Mesendoderm (in vitro differentiated cells): ENCODE results near the gene PDE4D.
"Not testable (repeated sequence)": the region's sequence is repeated elsewhere in the genome, so short reads cannot be mapped to it uniquely, and the experiment has no call there.

Experiments used
- DNase-seq: peaks from one replicate; pipeline ENCODE4 v3.0.0; 2013
- H2AK5ac ChIP-seq: 2 replicates; pipeline ENCODE4 v1.6.1; 2013; ENCODE audit warnings: low read length, inconsistent platforms
- H2BK120ac ChIP-seq: 2 replicates; pipeline ENCODE4 v1.6.1; 2013; ENCODE audit warnings: low read depth, mild to moderate bottlenecking, low read length, moderate library complexity, mixed read lengths
- H2BK15ac ChIP-seq: replicated peaks from 2 replicates; pipeline ENCODE4 v1.6.1; 2013; ENCODE audit warnings: low read depth, mild to moderate bottlenecking, moderate library complexity
- H2BK5ac ChIP-seq: 2 replicates; pipeline ENCODE4 v1.6.1; 2013; ENCODE audit warnings: low read length, inconsistent platforms
- H3K18ac ChIP-seq: 2 replicates; pipeline ENCODE4 v1.6.1; 2013; ENCODE audit warnings: mild to moderate bottlenecking, low read length, mixed read lengths
- H3K23ac ChIP-seq: one replicate; pipeline ENCODE4 v1.6.1; 2013; ENCODE audit warnings: low read length
- H3K27ac ChIP-seq: 2 replicates; pipeline ENCODE4 v1.5.1; 2013; ENCODE audit warnings: low read depth, mild to moderate bottlenecking, inconsistent platforms, low read length, moderate library complexity
- H3K27me3 ChIP-seq: 2 replicates; pipeline ENCODE4 v1.6.1; 2013; ENCODE audit warnings: low read length, control low read depth, mild to moderate bottlenecking, inconsistent platforms; ENCODE audit not compliant: insufficient read depth, poor library complexity
- H3K36me3 ChIP-seq: 2 replicates; pipeline ENCODE4 v1.6.1; 2013; ENCODE audit warnings: low read length, inconsistent platforms; ENCODE audit not compliant: control insufficient read depth, insufficient read depth
- H3K4ac ChIP-seq: one replicate; pipeline ENCODE4 v1.6.1; 2013; ENCODE audit warnings: low read depth, mild to moderate bottlenecking, low read length, moderate library complexity
- H3K4me1 ChIP-seq: 2 replicates; pipeline ENCODE4 v1.6.1; 2013; ENCODE audit warnings: low read depth, low read length, inconsistent platforms; ENCODE audit not compliant: control insufficient read depth
- H3K4me2 ChIP-seq: 2 replicates; pipeline ENCODE4 v1.6.1; 2013; ENCODE audit warnings: low read length
- H3K4me3 ChIP-seq: 2 replicates; pipeline ENCODE4 v1.5.1; 2013; ENCODE audit warnings: mild to moderate bottlenecking, low read length
- H3K56ac ChIP-seq: one replicate; pipeline ENCODE4 v1.6.1; 2013; ENCODE audit warnings: low read length
- H3K79me1 ChIP-seq: 2 replicates; pipeline ENCODE4 v1.6.1; 2013; ENCODE audit warnings: low read length, inconsistent platforms
- H3K79me2 ChIP-seq: 2 replicates; pipeline ENCODE4 v1.6.1; 2013; ENCODE audit warnings: mild to moderate bottlenecking, low read length; ENCODE audit not compliant: control insufficient read depth, insufficient read depth
- H3K9ac ChIP-seq: 2 replicates; pipeline ENCODE4 v1.6.1; 2013; ENCODE audit warnings: low read length, inconsistent platforms
- H4K5ac ChIP-seq: one replicate; pipeline ENCODE4 v1.6.1; 2013; ENCODE audit warnings: low read length
- H4K8ac ChIP-seq: one replicate; pipeline ENCODE4 v1.6.1; 2013; ENCODE audit warnings: low read depth, mild to moderate bottlenecking, control low read depth, low read length, moderate library complexity
- WGBS: extraction: QIAGEN DNeasy Blood & Tissue Kit; methylation state at CpG from one replicate; pipeline ENCODE4 v1.1.7; 2013; ENCODE audit warnings: low lambda C conversion rate, missing lambda C conversion rate; ENCODE audit not compliant: insufficient coverage; ENCODE audit errors: extremely low coverage; 5-methylcytosine and 5-hydroxymethylcytosine counted together

Gene PDE4D

GRCh38 chr5:59597690-59598546 lies 295.6 kb downstream of the PDE4D start:
- DNase-seq, result no peak
- H3K79me2 ChIP-seq, result no peaks in the 10 kb centered on the region
- H2BK120ac ChIP-seq, result no peak overlapping the region
- no peak overlapping the region for H3K18ac ChIP-seq
- no peak overlapping the region for H3K23ac ChIP-seq
- no peak overlapping the region for H2BK15ac ChIP-seq
- no peak overlapping the region for H3K4ac ChIP-seq
- H3K9ac ChIP-seq, result no peak overlapping the region
- H3K79me1 ChIP-seq, result no peaks in the 10 kb centered on the region
- H3K4me2 ChIP-seq, result no peak overlapping the region
- H4K5ac ChIP-seq, result no peak overlapping the region
- H3K4me1 ChIP-seq, result no peaks in the 10 kb centered on the region
- no peak overlapping the region for H3K56ac ChIP-seq
- H3K36me3 ChIP-seq, result no peaks in the 10 kb centered on the region
- WGBS, result 100% methylated on average over 1 of the region's 6 CpGs
- no peak overlapping the region for H2BK5ac ChIP-seq
- H3K27me3 ChIP-seq, result no peaks in the 10 kb centered on the region
- no peak overlapping the region for H3K27ac ChIP-seq
- H2AK5ac ChIP-seq, result no peak overlapping the region
- H4K8ac ChIP-seq, result no peak overlapping the region
- no peak overlapping the region for H3K4me3 ChIP-seq

- Histone ChIP-seq H3K79me1 (no peaks in the 10 kb centered on the region), H3K4me2 (no peak overlapping the region), H3K18ac (no peak overlapping the region), H3K27me3 (no peaks in the 10 kb centered on the region), H2BK120ac (no peak overlapping the region), H3K27ac (no peak overlapping the region), H3K4me1 (no peaks in the 10 kb centered on the region), H3K23ac (no peak overlapping the region), H3K36me3 (no peaks in the 10 kb centered on the region), H3K56ac (no peak overlapping the region), H3K79me2 (no peaks in the 10 kb centered on the region), H4K8ac (no peak overlapping the region), H3K4me3 (no peak overlapping the region), H3K4ac (no peak overlapping the region), H2BK5ac (no peak overlapping the region), H4K5ac (no peak overlapping the region), H3K9ac (no peak overlapping the region), H2AK5ac (no peak overlapping the region), H2BK15ac (peak overlapping the region; percentile 74)
- DNase-seq, result no peak
- no CpG with 5 or more reads among the region's 2 CpGs for WGBS
These were observed 296.8 kb downstream of the PDE4D start for GRCh38 chr5:59596586-59597350.

- not testable (repeated sequence) for H3K56ac ChIP-seq, H3K4ac ChIP-seq, H3K27ac ChIP-seq, H3K4me1 ChIP-seq, H3K23ac ChIP-seq, H3K27me3 ChIP-seq, H2BK5ac ChIP-seq, H2BK120ac ChIP-seq, H3K79me2 ChIP-seq, H3K36me3 ChIP-seq, H4K5ac ChIP-seq, DNase-seq, H3K4me2 ChIP-seq, H3K79me1 ChIP-seq, H2BK15ac ChIP-seq, H2AK5ac ChIP-seq, H3K4me3 ChIP-seq, H3K9ac ChIP-seq
- peak overlapping the region; percentile 56 for H4K8ac ChIP-seq
- H3K18ac ChIP-seq, result peak overlapping the region; percentile 39
- no CpG with 5 or more reads among the region's 5 CpGs for WGBS
These were observed 299.4 kb downstream of the PDE4D start for GRCh38 chr5:59594118-59594517.

- no CpG with 5 or more reads among the region's 2 CpGs for WGBS
- peak overlapping the region; percentile 45 for H2BK120ac ChIP-seq
- H3K56ac ChIP-seq, result no peak overlapping the region
- no peak overlapping the region for H4K5ac ChIP-seq
- H2BK5ac ChIP-seq, result no peak overlapping the region
- peak overlapping the region; percentile 85 for H2BK15ac ChIP-seq
- H3K4ac ChIP-seq, result peak overlapping the region; percentile 24
- no peak overlapping the region for H3K27ac ChIP-seq
- DNase-seq, result no peak
- H3K18ac ChIP-seq, result peak overlapping the region; percentile 39
- no peaks in the 10 kb centered on the region for H3K4me1 ChIP-seq
- no peaks in the 10 kb centered on the region for H3K79me1 ChIP-seq
- no peaks in the 10 kb centered on the region for H3K27me3 ChIP-seq
- H3K79me2 ChIP-seq, result no peaks in the 10 kb centered on the region
- no peak overlapping the region for H2AK5ac ChIP-seq
- no peaks in the 10 kb centered on the region for H3K36me3 ChIP-seq
- H3K9ac ChIP-seq, result no peak overlapping the region
- no peak overlapping the region for H3K23ac ChIP-seq
- H4K8ac ChIP-seq, result no peak overlapping the region
- no peak overlapping the region for H3K4me2 ChIP-seq
- no peak overlapping the region for H3K4me3 ChIP-seq
These were observed 300.0 kb downstream of the PDE4D start for GRCh38 chr5:59593439-59594007.

- no peaks in the 10 kb centered on the region for H3K79me2 ChIP-seq
- H3K79me1 ChIP-seq, result no peaks in the 10 kb centered on the region
- no peak overlapping the region for H3K4ac ChIP-seq
- H4K5ac ChIP-seq, result no peak overlapping the region
- no peak overlapping the region for H3K56ac ChIP-seq
- no CpG with 5 or more reads among the region's 3 CpGs for WGBS
- DNase-seq, result no peak
- H3K4me1 ChIP-seq, result peaks cover 3% of the 10 kb centered on the region
- no peak overlapping the region for H4K8ac ChIP-seq
- no peak overlapping the region for H3K18ac ChIP-seq
- no peaks in the 10 kb centered on the region for H3K36me3 ChIP-seq
- H2BK120ac ChIP-seq, result no peak overlapping the region
- no peak overlapping the region for H2BK15ac ChIP-seq
- H3K4me2 ChIP-seq, result no peak overlapping the region
- no peak overlapping the region for H2AK5ac ChIP-seq
- H2BK5ac ChIP-seq, result no peak overlapping the region
- no peak overlapping the region for H3K4me3 ChIP-seq
- H3K27ac ChIP-seq, result no peak overlapping the region
- no peak overlapping the region for H3K9ac ChIP-seq
- H3K27me3 ChIP-seq, result no peaks in the 10 kb centered on the region
- no peak overlapping the region for H3K23ac ChIP-seq
These were observed 301.4 kb downstream of the PDE4D start for GRCh38 chr5:59592101-59592500.
